ENCODE data around the gene NFIB. TPM values are rescaled to one million over a fixed set of nuclear protein-coding genes. Genes with fewer than 3 reads are reported as not detected.

The NFIB gene
- total and polyA plus RNA-seq, 2 of the 8 experiments (the other 6 are each of a cell fraction or from before 2014, with no cell fraction given) = 2.6 to 13.1 TPM

- no peak overlapping the region for H3K9ac ChIP-seq (replicated peaks in 1 of 4; ENCODE audit: extremely low read depth in 1 of 4, low read depth in 3 of 4, low read length in 3 of 4)
- no peak overlapping the region for H3K27ac ChIP-seq (ENCODE audit: low read depth, low read length)
- no peaks in the 10 kb centered on the region for H3K9me3 ChIP-seq (ENCODE audit: insufficient read depth in 2 of 2, low read depth in 1 of 2, low read length in 1 of 2)
Observed at GRCh38 chr9:14080959-14081542, 232.9 kb downstream of the NFIB start.

More at GRCh38 chr9:14080959-14081542, 232.9 kb downstream of the NFIB start:
- CTCF ChIA-PET (ENCODE audit: partially characterized antibody) = interaction anchor here (1.5 to 2.3 kb wide), 3 partner anchors 10 to 653 kb away, joined by 3 to 7 read pairs (median 4); no protein-coding TSS in a partner anchor
- Histone ChIP-seq H3K79me1 (ENCODE audit: low read depth, low read length) (no peaks in the 10 kb centered on the region), H3K79me2 (ENCODE audit: control insufficient read depth in 1 of 2, insufficient read depth in 2 of 2, low read length in 2 of 2) (no peaks in the 10 kb centered on the region), H3K36me3 (ENCODE audit: control insufficient read depth in 2 of 4, insufficient read depth in 4 of 4, low read length in 3 of 4) (no peaks in the 10 kb centered on the region), H3K4me3 (ENCODE audit: extremely low read depth in 1 of 4, insufficient read depth in 2 of 4, low read depth in 3 of 4, low read length in 4 of 4) (no peak overlapping the region), H2BK120ac (replicated peaks; ENCODE audit: low read depth, low read length) (no peak overlapping the region), H2BK15ac (ENCODE audit: low read length) (no peak overlapping the region), H3K4ac (replicated peaks; ENCODE audit: insufficient read length, low read depth, low read length) (no peak overlapping the region), H3K4me2 (ENCODE audit: insufficient read depth in 1 of 2, low read depth in 2 of 2, low read length in 2 of 2) (no peak overlapping the region), H3K23me2 (ENCODE audit: low read depth, low read length) (no peaks in the 10 kb centered on the region), H4K5ac (ENCODE audit: insufficient read length, low read depth, low read length) (no peak overlapping the region), H3K27me3 (replicated peaks in 1 of 4; ENCODE audit: control insufficient read depth in 3 of 4, extremely low read depth in 1 of 4, insufficient read depth in 3 of 4, low read length in 3 of 4) (no peaks in the 10 kb centered on the region), H3K56ac (replicated peaks; ENCODE audit: insufficient read length, low read depth, low read length) (no peak overlapping the region), H2AFZ (ENCODE audit: low read length) (no peak overlapping the region), H4K8ac (ENCODE audit: extremely low read depth, insufficient read depth, low read length) (no peak overlapping the region), H3K18ac (ENCODE audit: extremely low read depth, low read length) (no peak overlapping the region), H4K91ac (replicated peaks; ENCODE audit: insufficient read length, low read length) (no peak overlapping the region), H3K4me1 (replicated peaks in 1 of 4; ENCODE audit: control insufficient read depth in 3 of 4, insufficient read depth in 4 of 4, low read length in 3 of 4) (peaks cover 2 to 9% (median 4%) of the 10 kb centered on the region in 4 experiments; a peak in 4 of 7 replicates), H2AK5ac (ENCODE audit: low read depth, low read length) (no peak overlapping the region), H2BK20ac (ENCODE audit: low read length) (no peak overlapping the region), H4K20me1 (replicated peaks in 1 of 2; ENCODE audit: control insufficient read depth in 1 of 2, insufficient read depth in 2 of 2, low read length in 2 of 2) (no peaks in the 10 kb centered on the region), H3K14ac (ENCODE audit: insufficient read length) (no peak overlapping the region), H2BK5ac (ENCODE audit: low read depth, low read length) (no peak overlapping the region), H2BK12ac (ENCODE audit: low read depth, low read length) (no peak overlapping the region), H3K23ac (ENCODE audit: insufficient read length) (no peak overlapping the region)
- no peak for DNase-seq (ENCODE audit: low read depth in 1 of 2, low spot score in 2 of 2)
- WGBS, 2 experiments (ENCODE audit: extremely low coverage in 1 of 2, insufficient coverage in 1 of 2, insufficient read length in 1 of 2, insufficient replicate concordance in 2 of 2, low coverage in 1 of 2, low lambda C conversion rate in 2 of 2, missing lambda C conversion rate in 1 of 2) = 88% methylated on average over 6 of the region's 6 CpGs; no CpG with 5 or more reads in 1 of the 2 experiments
- FAIRE-seq = no peak
- POLR2A ChIA-PET (ENCODE audit: partially characterized antibody) = no interaction called here
- TF ChIP-seq EP300 (IDR thresholded peaks at IDR 0.05; ENCODE audit: borderline replicate concordance in 1 of 2, low read depth in 2 of 2, low read length in 2 of 2) = no peak
- TF ChIP-seq RAD21 (IDR thresholded peaks at IDR 0.05 in 1 of 2, conservative IDR thresholded peaks at IDR 0.05 in 1 of 2; ENCODE audit: low read depth in 2 of 2, low read length in 2 of 2) = peak; percentile 5 to 18; a peak in 1 of 4 replicates
- TF ChIP-seq BRCA1 (IDR thresholded peaks at IDR 0.05; ENCODE audit: low read depth, low read length) = no peak
- TF ChIP-seq HDAC2 (IDR thresholded peaks at IDR 0.05; ENCODE audit: borderline replicate concordance in 1 of 2, low read depth in 2 of 2, low read length in 2 of 2) = no peak
- no peak for TF ChIP-seq SP1 (IDR thresholded peaks at IDR 0.05; ENCODE audit: low read depth, low read length)
- no peak for TF ChIP-seq POU5F1 (IDR thresholded peaks at IDR 0.05; ENCODE audit: low read depth, low read length)
- no peak for TF ChIP-seq ATF3 (IDR thresholded peaks at IDR 0.05; ENCODE audit: insufficient read depth, low read depth, low read length)
- no peak for TF ChIP-seq MAFK (IDR thresholded peaks at IDR 0.05; ENCODE audit: low read depth, low read length)
